ENCODE data around the gene SLC44A3.

DNA sequence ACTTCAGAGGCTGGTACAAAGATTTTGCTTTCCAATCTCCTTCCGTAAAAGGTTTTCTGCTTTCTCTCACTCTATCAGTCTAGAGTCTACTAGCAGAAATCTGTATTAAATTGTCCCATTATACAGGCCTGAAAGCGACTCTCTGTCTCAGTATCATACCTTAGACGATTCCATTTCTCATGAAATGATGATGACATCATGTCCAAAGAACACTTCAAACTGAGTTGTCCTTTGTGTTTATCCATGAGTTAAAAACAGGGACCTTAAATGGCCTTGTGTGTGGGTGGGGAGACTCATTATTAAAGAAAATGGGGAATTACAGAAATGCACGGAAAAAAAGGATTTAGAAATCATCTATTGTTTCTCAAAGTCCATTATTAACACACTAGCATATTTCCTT lies 21.0 kb upstream of the SLC44A3 start:
- TF ChIP-seq, protein P1, sequence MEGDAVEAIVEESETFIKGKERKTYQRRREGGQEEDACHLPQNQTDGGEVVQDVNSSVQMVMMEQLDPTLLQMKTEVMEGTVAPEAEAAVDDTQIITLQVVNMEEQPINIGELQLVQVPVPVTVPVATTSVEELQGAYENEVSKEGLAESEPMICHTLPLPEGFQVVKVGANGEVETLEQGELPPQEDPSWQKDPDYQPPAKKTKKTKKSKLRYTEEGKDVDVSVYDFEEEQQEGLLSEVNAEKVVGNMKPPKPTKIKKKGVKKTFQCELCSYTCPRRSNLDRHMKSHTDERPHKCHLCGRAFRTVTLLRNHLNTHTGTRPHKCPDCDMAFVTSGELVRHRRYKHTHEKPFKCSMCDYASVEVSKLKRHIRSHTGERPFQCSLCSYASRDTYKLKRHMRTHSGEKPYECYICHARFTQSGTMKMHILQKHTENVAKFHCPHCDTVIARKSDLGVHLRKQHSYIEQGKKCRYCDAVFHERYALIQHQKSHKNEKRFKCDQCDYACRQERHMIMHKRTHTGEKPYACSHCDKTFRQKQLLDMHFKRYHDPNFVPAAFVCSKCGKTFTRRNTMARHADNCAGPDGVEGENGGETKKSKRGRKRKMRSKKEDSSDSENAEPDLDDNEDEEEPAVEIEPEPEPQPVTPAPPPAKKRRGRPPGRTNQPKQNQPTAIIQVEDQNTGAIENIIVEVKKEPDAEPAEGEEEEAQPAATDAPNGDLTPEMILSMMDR (conservative IDR thresholded peaks at IDR 0.05 in 1 of 2, IDR thresholded peaks at IDR 0.05 in 1 of 2; ENCODE audit: low read depth in 1 of 2, low read length in 2 of 2), result no peak
- no peak for TF ChIP-seq EZH2 (IDR thresholded peaks at IDR 0.05; ENCODE audit: low read length, missing control alignments)
